ENCODE data around the gene FBXL19. TPM values are rescaled to one million over a fixed set of nuclear protein-coding genes. Genes with fewer than 3 reads are reported as not detected.

The FBXL19 gene
- total and polyA plus RNA-seq, 2 of the 13 experiments (the other 11 are each of a cell fraction or from before 2014, with no cell fraction given): 6.0 to 13.7 TPM

- TF ChIP-seq IKZF4 (CRISPR knock-in tag; IDR thresholded peaks at IDR 0.05; ENCODE audit: borderline replicate concordance, low read depth, not compliant biosample characterization) (peak; percentile 94), AGO1 (IDR thresholded peaks at IDR 0.05; ENCODE audit: low read depth, low read length, poor library complexity, severe bottlenecking) (peak; percentile 84), AKNA (CRISPR knock-in tag; IDR thresholded peaks at IDR 0.05; ENCODE audit: borderline replicate concordance) (peak; percentile 82; the same call in 1 of the 2 replicates), ZBTB20 (CRISPR knock-in tag; IDR thresholded peaks at IDR 0.05; ENCODE audit: borderline replicate concordance, low read depth) (peak; percentile 88), SIN3A (IDR thresholded peaks at IDR 0.05; ENCODE audit: borderline replicate concordance, low read depth, low read length) (peak; percentile 96), LRRFIP1 (CRISPR knock-in tag; conservative IDR thresholded peaks at IDR 0.05) (0 out of 2 replicates have a peak, but pooled peaks have one; percentile 55), ZXDC (CRISPR knock-in tag; IDR thresholded peaks at IDR 0.05) (0 out of 2 replicates have a peak, but pooled peaks have one; percentile 73), GZF1 (CRISPR knock-in tag; IDR thresholded peaks at IDR 0.05) (peak; percentile 92; the same call in 1 of the 2 replicates), TRIM22 (IDR thresholded peaks at IDR 0.05) (no peak), HOXA5 (CRISPR knock-in tag; IDR thresholded peaks at IDR 0.05) (peak; percentile 98), ZNF776 (CRISPR knock-in tag; IDR thresholded peaks at IDR 0.05) (peak; percentile 99), ZNF576 (CRISPR knock-in tag; IDR thresholded peaks at IDR 0.05) (peak; percentile 93; the same call in 1 of the 2 replicates), ZKSCAN1 (IDR thresholded peaks at IDR 0.05; ENCODE audit: low read length) (peak; percentile 35; the same call in 1 of the 2 replicates), U2AF2 (IDR thresholded peaks at IDR 0.05; ENCODE audit: low read depth, low read length) (no peak), ZNF83 (CRISPR knock-in tag; IDR thresholded peaks at IDR 0.05; ENCODE audit: borderline replicate concordance) (peak; percentile 99)
These were observed 48.3 kb upstream of the FBXL19 start (continued) for GRCh38 chr16:30874821-30875717.

Data from HepG2 (cell line).